ENCODE results near the gene DYNC2LI1.

GRCh38 chr2:43845181-43845580, 71.3 kb downstream of the DYNC2LI1 start:
- TF ChIP-seq BACH2 (CRISPR knock-in tag; IDR thresholded peaks at IDR 0.05; ENCODE audit: borderline replicate concordance), result no peak
- no peak for TF ChIP-seq ZNF565 (CRISPR knock-in tag; conservative IDR thresholded peaks at IDR 0.05; ENCODE audit: low read depth)
- TF ChIP-seq ESRRG (CRISPR knock-in tag; IDR thresholded peaks at IDR 0.05), result no peak
- TF ChIP-seq CSRNP3 (CRISPR knock-in tag; IDR thresholded peaks at IDR 0.05), result no peak
- no peak for TF ChIP-seq TCF4 (CRISPR knock-in tag; IDR thresholded peaks at IDR 0.05; ENCODE audit: borderline replicate concordance)
- no peak for TF ChIP-seq ARNTL (CRISPR knock-in tag; IDR thresholded peaks at IDR 0.05; ENCODE audit: borderline replicate concordance, low read depth)
- TF ChIP-seq PATZ1 (CRISPR knock-in tag; IDR thresholded peaks at IDR 0.05; ENCODE audit: borderline replicate concordance), result no peak
- no peak for TF ChIP-seq ZFP3 (CRISPR knock-in tag; IDR thresholded peaks at IDR 0.05)
- no peak for TF ChIP-seq CREB5 (CRISPR knock-in tag; IDR thresholded peaks at IDR 0.05; ENCODE audit: low read depth)
- TF ChIP-seq TSHZ2 (CRISPR knock-in tag; IDR thresholded peaks at IDR 0.05), result no peak
- TF ChIP-seq RARB (CRISPR knock-in tag; IDR thresholded peaks at IDR 0.05), result no peak
- TF ChIP-seq GLIS3 (CRISPR knock-in tag; IDR thresholded peaks at IDR 0.05), result no peak
- no peak for TF ChIP-seq ISL1 (CRISPR knock-in tag; IDR thresholded peaks at IDR 0.05)
